SU-DHL-6 (cell line): Measurements from ENCODE around the gene FBXO11.

Source experiments
- EZH2phosphoT487 ChIP-seq: fragments of 200-600 bp; sonication (generic), shearing (Covaris generic); conservative IDR thresholded peaks from 2 replicates; pipeline ENCODE4 v1.6.1; 2018; ENCODE audit warnings: mild to moderate bottlenecking, antibody characterized with exemption, low read length, moderate library complexity, mixed read lengths
- TF ChIP-seq, protein P1 (sequence below): fragments of 200-600 bp; sonication (generic); IDR thresholded peaks from one replicate; pipeline ENCODE4 v1.5.1; 2017; ENCODE audit warnings: antibody characterized with exemption, mild to moderate bottlenecking, low read length, moderate library complexity; ENCODE audit not compliant: insufficient read depth, poor library complexity, severe bottlenecking

DNA sequence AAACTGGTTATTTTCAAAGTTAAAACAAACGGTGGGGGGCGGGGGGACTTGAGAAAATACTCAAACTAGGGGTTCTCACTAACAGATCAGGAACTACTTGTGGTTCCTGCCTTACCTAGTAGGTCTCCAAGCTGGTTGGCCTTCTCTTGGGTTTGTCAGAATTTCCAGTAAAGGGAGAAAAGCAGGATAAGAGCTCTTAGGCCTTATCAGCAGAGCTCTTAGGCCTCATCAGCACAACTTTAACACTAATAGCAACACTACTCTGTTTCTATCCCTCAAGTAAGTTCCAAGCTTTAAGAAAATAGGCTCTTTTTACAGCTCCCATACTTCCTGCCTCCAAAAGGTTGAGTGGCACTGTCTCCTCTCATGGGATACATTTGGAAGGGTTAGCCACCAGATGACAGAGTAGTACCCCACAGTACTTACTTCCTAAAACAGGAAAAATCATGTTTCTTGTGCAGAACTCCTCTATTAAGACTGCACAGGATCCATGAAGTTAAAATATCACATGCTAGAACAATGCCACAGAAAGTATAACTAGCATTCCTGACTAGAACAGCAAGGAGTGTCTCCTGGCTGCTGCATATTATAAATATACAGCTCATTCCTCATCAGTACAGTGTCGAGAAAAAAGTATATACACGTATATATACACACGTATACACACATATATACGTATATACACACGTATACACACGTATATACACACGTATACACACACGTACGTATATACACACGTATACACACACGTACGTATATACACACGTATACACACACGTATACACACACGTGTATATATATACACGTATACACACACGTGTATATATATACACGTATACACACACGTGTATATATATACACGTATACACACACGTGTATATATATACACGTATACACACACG, 6.1 kb downstream of the FBXO11 start:
- TF ChIP-seq, protein P1, sequence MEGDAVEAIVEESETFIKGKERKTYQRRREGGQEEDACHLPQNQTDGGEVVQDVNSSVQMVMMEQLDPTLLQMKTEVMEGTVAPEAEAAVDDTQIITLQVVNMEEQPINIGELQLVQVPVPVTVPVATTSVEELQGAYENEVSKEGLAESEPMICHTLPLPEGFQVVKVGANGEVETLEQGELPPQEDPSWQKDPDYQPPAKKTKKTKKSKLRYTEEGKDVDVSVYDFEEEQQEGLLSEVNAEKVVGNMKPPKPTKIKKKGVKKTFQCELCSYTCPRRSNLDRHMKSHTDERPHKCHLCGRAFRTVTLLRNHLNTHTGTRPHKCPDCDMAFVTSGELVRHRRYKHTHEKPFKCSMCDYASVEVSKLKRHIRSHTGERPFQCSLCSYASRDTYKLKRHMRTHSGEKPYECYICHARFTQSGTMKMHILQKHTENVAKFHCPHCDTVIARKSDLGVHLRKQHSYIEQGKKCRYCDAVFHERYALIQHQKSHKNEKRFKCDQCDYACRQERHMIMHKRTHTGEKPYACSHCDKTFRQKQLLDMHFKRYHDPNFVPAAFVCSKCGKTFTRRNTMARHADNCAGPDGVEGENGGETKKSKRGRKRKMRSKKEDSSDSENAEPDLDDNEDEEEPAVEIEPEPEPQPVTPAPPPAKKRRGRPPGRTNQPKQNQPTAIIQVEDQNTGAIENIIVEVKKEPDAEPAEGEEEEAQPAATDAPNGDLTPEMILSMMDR: no peak
- TF ChIP-seq EZH2phosphoT487: no peak
